ENCODE measurements around the gene CAMTA1.

CAMTA1 gene

GRCh38 chr1:6864166-6864565 lies 78.9 kb downstream of the CAMTA1 start:
- H3K4me3 ChIP-seq (ENCODE audit: low read depth, low read length) = no peak overlapping the region
- TF ChIP-seq CTCF (conservative IDR thresholded peaks at IDR 0.05; ENCODE audit: low read depth, low read length) = no peak
- no peak for DNase-seq (ENCODE audit: low read depth)

DNA sequence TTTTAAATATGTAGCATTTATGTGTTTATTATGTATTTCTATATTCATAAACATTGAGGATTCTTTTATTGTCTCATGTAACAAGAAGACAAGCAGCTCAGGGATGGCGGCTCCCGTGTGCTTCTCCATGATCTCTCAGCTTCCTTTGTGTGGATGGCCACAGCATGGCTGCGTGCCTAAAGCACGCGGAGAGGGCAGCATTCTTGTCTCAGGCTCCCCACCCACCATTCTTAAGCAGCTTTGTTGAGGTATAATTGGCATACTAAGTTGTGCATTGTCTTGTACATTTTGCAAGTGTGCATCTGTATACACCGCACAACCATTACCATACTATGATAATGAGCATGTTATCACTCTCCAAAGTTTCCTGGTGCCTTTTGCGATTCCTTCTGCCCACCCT lies 81.6 kb downstream of the CAMTA1 start:
- no peak overlapping the region for H3K4me3 ChIP-seq (ENCODE audit: low read depth, low read length)
- TF ChIP-seq CTCF (conservative IDR thresholded peaks at IDR 0.05; ENCODE audit: low read depth, low read length) = no peak
- DNase-seq (ENCODE audit: low read depth) = no peak

DNA sequence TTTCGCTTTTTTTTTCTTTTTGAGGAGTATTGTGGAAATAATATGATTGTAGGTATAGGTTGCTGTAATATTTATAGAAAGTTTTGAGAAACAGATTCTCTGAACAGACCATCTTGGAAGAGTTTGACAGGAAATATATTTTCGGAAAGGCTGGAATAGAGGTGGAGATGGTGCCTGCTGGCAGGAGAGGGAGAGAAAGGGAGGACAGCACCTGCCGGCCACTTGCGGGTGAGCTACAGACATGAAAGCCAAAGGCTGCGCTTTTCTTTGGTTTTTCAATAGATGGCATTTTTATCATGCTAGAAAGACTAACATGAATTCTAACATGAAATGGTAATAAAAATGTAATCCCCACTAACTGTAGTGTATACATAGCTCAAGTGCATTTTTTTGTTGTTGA lies 82.1 kb downstream of the CAMTA1 start:
- TF ChIP-seq CTCF (conservative IDR thresholded peaks at IDR 0.05; ENCODE audit: low read depth, low read length) = no peak
- no peak for DNase-seq (ENCODE audit: low read depth)
- H3K4me3 ChIP-seq (ENCODE audit: low read depth, low read length) = no peak overlapping the region

GRCh38 chr1:6867729-6868659 lies 82.7 kb downstream of the CAMTA1 start:
- DNase-seq (ENCODE audit: low read depth) = no peak
- no peak for TF ChIP-seq CTCF (conservative IDR thresholded peaks at IDR 0.05; ENCODE audit: low read depth, low read length)
- H3K4me3 ChIP-seq (ENCODE audit: low read depth, low read length) = no peak overlapping the region

DNA sequence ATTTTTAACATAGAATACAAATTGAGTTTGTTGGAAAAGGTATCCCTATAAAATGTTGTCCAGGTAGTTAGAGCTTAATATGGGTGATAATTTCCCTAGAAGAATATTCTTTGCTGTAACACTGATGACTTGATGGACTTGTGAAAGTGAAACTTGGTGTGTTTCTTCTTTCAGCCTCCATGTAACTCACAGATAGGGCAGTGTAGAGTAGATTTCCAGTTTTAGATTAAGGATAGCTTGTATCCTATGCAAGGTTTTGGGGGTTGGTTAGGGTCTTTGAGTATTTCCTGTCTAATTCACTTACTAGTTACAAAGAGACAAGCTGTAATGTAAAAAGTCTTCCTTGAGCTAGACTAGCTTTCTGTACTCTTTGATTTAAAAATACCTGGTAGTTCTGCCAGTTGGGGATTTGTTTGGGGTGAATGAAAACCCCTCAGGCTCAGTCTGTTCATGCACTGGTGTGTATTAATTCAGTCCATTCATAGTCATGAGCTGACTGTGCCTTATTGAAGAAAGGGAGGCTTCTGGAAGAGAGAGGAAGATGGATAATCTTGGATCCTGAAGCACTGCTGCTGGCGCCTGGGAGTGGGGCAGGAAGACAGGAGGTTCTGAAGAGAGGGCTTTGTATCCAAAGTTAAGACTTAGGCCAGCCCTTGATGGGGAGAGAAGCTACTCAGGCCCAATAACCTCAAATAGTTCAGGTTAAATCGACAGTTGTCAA lies 83.6 kb downstream of the CAMTA1 start:
- no peak for TF ChIP-seq CTCF (conservative IDR thresholded peaks at IDR 0.05; ENCODE audit: low read depth, low read length)
- H3K4me3 ChIP-seq (ENCODE audit: low read depth, low read length) = no peak overlapping the region
- peak; percentile 60 for DNase-seq (ENCODE audit: low read depth)

DNA sequence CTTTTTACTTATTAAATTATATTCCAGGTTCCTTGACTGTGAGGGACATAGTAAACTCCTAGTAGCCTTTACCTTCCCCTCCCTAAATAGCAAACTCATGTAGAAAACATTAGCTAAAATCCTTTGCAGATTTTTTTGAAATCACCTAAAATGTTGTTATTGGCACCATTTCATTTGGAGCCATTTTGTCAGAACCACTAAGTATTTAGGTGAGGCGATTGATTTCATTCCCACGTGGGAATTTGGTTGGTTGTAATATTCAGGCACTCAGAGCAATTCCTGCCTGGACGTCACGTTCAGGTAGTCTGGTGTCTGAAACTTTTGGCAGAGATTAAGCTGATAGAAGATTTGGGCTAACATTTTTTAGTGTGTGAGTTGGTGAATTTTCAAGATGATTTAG lies 84.3 kb downstream of the CAMTA1 start:
- no peak for TF ChIP-seq CTCF (conservative IDR thresholded peaks at IDR 0.05; ENCODE audit: low read depth, low read length)
- no peak overlapping the region for H3K4me3 ChIP-seq (ENCODE audit: low read depth, low read length)
- DNase-seq (ENCODE audit: low read depth) = no peak

All from choroid plexus epithelial cell (primary cell).